Measurements from ENCODE around the gene CACNA1C. TPM values are rescaled to one million over a fixed set of nuclear protein-coding genes. Genes with fewer than 3 reads are reported as not detected.

CACNA1C gene
- total RNA-seq, 1 donor from 2014 or later, result 0.02 TPM

GRCh38 chr12:2309647-2310046 is 256.9 kb downstream of the CACNA1C start:
- intact Hi-C loops (cut with micrococcal nuclease), result no loop called here
- Mint-ChIP-seq H3K36me3 (ENCODE audit: low read depth) (no peaks in the 10 kb centered on the region), H3K4me3 (no peak overlapping the region), H3K27ac (no peak overlapping the region), H3K9me3 (peaks cover 4% of the 10 kb centered on the region), H3K4me1 (no peaks in the 10 kb centered on the region), H3K27me3 (peaks cover 2% of the 10 kb centered on the region)
- ATAC-seq (ENCODE audit: low read depth) (no peak), DNase-seq (no peak)
- TF ChIP-seq CTCF (IDR thresholded peaks at IDR 0.05), result no peak
- POLR2A ChIA-PET, result no interaction called here
- CTCF ChIA-PET, result no interaction called here

- H3K9me3 Mint-ChIP-seq, result peaks cover 4% of the 10 kb centered on the region
- no peak for ATAC-seq (ENCODE audit: low read depth)
- no peak overlapping the region for H3K27ac Mint-ChIP-seq
- no peaks in the 10 kb centered on the region for H3K4me1 Mint-ChIP-seq
- H3K36me3 Mint-ChIP-seq (ENCODE audit: low read depth), result no peaks in the 10 kb centered on the region
- H3K27me3 Mint-ChIP-seq, result peaks cover 2% of the 10 kb centered on the region
- CTCF ChIA-PET, result no interaction called here
- TF ChIP-seq CTCF (IDR thresholded peaks at IDR 0.05), result no peak
- no peak overlapping the region for H3K4me3 Mint-ChIP-seq
- DNase-seq, result no peak
- POLR2A ChIA-PET, result no interaction called here
- intact Hi-C loops (cut with micrococcal nuclease), result no loop called here
Observed at GRCh38 chr12:2311020-2311778, 258.4 kb downstream of the CACNA1C start.

- TF ChIP-seq CTCF (IDR thresholded peaks at IDR 0.05), result no peak
- H3K27me3 Mint-ChIP-seq, result peaks cover 2% of the 10 kb centered on the region
- no peak for ATAC-seq (ENCODE audit: low read depth)
Observed at GRCh38 chr12:2312175-2312574, 259.4 kb downstream of the CACNA1C start.

GRCh38 chr12:2312770-2313169 is 260.0 kb downstream of the CACNA1C start:
- ChIA-PET POLR2A (no interaction called here), CTCF (no interaction called here)
- intact Hi-C loops (cut with micrococcal nuclease), result no loop called here
- Mint-ChIP-seq H3K27ac (no peak overlapping the region), H3K4me3 (no peak overlapping the region), H3K27me3 (peaks cover 2% of the 10 kb centered on the region), H3K4me1 (no peaks in the 10 kb centered on the region), H3K9me3 (peaks cover 4% of the 10 kb centered on the region), H3K36me3 (ENCODE audit: low read depth) (no peaks in the 10 kb centered on the region)
- TF ChIP-seq CTCF (IDR thresholded peaks at IDR 0.05), result no peak
- no peak for DNase-seq
- ATAC-seq (ENCODE audit: low read depth), result no peak

More at GRCh38 chr12:2312175-2312574, 259.4 kb downstream of the CACNA1C start:
- Mint-ChIP-seq H3K4me1 (no peaks in the 10 kb centered on the region), H3K36me3 (ENCODE audit: low read depth) (no peaks in the 10 kb centered on the region), H3K9me3 (peaks cover 4% of the 10 kb centered on the region), H3K27ac (no peak overlapping the region), H3K4me3 (no peak overlapping the region)
- DNase-seq, result no peak
- intact Hi-C loops (cut with micrococcal nuclease), result no loop called here
- CTCF ChIA-PET, result no interaction called here
- POLR2A ChIA-PET, result no interaction called here

GRCh38 chr12:2314492-2314891 is 261.7 kb downstream of the CACNA1C start:
- POLR2A ChIA-PET, result no interaction called here
- Mint-ChIP-seq H3K27me3 (peaks cover 2% of the 10 kb centered on the region), H3K9me3 (peaks cover 4% of the 10 kb centered on the region), H3K4me3 (no peak overlapping the region), H3K27ac (no peak overlapping the region), H3K36me3 (ENCODE audit: low read depth) (no peaks in the 10 kb centered on the region), H3K4me1 (no peaks in the 10 kb centered on the region)
- intact Hi-C loops (cut with micrococcal nuclease), result no loop called here
- no peak for ATAC-seq (ENCODE audit: low read depth)
- CTCF ChIA-PET, result no interaction called here
- DNase-seq, result no peak
- TF ChIP-seq CTCF (IDR thresholded peaks at IDR 0.05), result no peak

Data from activated B cell treated with CpG ODN at 0.5 μM for 24 hours (primary cell).